NCI-H226 (cell line): Measurements from ENCODE around the gene GALNT13.
"Not testable (repeated sequence)": the region's sequence is repeated elsewhere in the genome, so short reads cannot be mapped to it uniquely, and the experiment has no call there.

ENCODE experiments used
- DNase-seq: peaks from one replicate; pipeline ENCODE4 v3.0.0-alpha.2; 2015

The GALNT13 gene

GRCh38 chr2:154428022-154428421 lies 556.3 kb downstream of the GALNT13 start:
- DNase-seq: no peak

DNA sequence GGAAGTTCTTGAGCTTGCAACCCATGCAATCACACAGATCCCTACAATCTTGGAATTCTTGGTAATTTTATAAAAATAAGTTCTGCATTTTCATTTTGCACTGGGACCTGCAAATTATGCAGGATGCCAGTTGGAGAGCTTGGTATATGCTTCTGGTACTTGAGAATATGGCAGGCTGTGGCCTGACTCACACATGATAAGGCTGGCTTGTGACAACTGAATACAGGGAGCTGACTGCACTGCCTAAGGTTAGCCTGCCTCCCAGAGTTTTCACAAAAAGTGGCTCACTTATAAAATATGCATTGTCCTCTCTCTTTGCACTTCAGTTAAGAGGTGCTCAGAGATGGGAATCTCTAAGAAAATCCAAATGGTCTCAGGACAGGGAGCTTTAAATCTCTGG lies 561.3 kb downstream of the GALNT13 start:
- no peak for DNase-seq

- no peak for DNase-seq
Measured at GRCh38 chr2:154437104-154437503, 565.4 kb downstream of the GALNT13 start.

DNA sequence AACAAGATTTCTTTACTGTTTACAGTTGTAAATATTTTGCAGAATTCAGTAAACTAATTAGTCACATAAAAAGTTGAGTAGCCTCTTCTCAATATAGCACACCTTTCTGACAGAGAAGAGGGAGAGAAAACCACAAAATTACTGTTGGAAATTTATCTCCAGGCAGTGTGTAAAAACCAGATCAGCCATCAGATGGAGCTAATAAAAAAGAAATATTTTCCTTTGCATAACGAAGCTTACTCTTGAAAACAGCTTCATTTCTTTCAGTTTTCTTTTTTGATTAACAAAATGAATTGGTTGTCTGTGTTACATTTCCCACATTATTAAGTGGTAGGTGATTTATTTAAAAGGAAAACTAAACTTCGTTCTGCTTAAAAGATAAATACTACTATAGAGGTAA lies 567.4 kb downstream of the GALNT13 start:
- no peak for DNase-seq

DNA sequence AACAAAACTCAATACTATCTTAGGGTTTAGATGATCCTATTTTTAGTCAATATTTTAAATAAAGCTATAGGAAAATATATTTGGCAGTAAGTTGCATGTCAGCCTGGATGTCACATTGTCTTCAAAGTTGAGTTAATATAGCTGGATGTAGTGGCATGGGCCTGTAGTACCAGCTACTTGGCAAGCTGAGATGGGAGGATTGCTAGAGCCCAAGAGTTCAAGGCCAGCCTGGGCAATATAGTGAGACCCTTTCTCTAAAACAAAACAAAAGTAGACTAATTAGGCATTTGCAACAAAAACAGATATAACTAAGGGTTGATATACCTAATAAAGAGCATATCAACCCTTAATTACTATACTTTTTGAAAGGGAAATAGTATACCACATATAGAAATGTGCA lies 572.2 kb downstream of the GALNT13 start:
- DNase-seq: no peak

- DNase-seq: no peak
Measured at GRCh38 chr2:154446324-154446723, 574.6 kb downstream of the GALNT13 start.

- no peak for DNase-seq
Measured at GRCh38 chr2:154447727-154448418, 576.2 kb downstream of the GALNT13 start.

DNA sequence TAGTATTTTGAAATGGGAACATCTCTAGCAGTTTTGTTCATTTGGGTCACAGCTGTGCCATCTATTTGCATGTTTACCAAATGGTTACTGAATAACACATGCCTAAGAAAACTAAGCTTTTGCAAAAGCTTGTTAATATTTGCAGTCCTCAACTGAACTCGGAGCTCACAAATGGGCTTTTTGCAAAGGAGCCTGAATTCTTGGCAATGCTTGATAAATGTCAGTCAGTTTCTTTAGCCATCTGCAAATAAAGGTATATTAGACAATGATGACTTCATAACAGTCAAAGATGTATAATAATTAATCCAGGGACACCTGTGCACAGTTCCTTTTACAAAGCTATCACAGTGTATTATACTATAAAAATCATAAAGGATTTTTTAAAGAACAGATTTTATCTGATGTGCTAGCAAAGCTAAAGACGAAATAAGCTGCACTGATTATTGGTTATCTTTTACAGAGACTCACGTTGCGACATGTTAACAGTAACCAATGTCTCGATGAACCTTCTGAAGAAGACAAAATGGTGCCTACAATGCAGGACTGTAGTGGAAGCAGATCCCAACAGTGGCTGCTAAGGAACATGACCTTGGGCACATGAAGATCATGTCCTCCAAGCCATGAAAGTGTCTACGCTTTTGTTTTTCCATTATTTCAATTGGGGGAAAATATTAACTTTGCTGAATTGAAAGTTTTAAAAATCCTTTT lies 578.4 kb downstream of the GALNT13 start:
- DNase-seq: no peak

DNA sequence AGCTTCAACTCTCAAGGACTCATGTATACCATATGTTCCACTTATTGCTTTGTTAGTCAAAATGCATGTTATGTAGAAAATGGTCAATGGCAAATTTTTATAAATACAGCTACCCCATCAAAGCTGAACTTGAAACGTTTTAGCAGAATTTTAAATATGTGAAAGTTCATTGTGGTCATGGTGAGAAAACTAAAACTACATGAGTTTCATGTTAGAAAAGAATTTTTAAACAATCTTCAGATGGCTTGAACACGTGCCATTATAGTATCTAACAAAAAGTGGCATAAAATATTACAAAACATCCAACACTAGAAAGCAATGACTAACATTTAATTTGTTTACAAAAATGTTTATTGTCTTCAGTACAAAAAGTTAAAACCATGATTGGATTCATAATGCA lies 580.7 kb downstream of the GALNT13 start:
- DNase-seq: no peak

DNA sequence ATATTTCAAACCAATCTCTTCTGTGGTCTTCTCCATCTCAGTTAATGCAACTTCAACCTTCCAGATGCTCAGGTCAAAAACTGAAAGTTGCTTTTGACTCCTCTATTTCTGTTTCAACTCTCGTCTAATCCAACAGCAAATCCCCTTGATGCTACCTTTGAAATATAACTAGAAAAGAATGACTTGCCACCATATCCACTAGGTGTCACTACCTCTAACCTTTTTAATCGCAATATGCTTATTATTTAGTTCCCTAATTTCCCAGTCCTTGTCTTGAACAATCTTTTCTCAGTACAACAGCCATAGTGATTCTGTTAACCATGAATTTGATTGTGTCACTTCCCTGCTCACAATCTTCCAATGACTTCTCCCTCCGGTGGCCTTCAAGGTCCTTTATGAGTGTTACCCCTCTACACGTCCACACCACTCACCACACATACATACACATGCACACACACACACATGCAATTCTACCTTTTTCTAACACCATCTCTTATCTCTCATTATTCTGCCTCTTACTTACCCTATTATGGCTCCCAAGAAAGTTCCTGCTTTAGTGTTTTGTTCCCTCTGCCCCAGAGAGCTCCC lies 581.3 kb downstream of the GALNT13 start:
- DNase-seq: no peak

DNA sequence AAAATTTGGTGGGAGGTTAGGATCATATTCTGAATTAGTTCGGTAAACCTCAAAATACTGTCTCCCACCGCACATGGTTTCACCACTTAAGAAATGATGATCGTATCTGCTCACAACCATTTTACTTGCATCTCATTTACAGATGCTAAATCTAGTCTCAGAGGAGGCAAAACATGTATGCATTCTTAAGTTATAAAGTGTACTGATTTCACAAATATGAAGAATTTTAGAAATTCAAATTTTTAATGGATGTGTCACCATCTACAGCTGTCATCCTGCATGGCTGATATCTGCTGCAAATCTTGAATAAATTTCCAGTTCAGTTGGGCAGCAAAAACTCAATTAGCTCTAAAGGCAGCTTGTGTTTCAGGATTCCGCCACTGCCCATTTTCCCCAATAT lies 583.4 kb downstream of the GALNT13 start:
- DNase-seq: no peak

DNA sequence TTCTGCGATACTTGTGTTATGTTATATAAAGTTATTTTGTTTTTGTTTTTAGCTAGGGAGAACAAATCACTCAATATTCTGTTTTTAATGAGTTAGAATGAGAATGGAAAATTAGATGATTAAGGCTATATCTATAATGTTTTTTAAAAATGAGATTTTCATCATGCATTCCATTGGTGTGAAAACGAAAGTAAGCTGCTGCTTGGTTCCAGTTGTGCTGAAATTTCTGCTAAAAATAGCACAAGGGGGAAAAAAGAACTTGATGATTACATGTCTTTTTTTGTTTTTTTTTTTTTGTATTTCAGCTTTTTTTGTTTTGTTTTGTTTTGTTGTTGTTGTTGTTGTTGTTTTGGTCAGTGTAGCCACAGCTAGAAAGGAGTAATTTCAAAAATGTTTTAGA lies 584.1 kb downstream of the GALNT13 start:
- no peak for DNase-seq

GRCh38 chr2:154457286-154457685 lies 585.6 kb downstream of the GALNT13 start:
- peak; percentile 34 for DNase-seq

GRCh38 chr2:154459286-154459685 lies 587.6 kb downstream of the GALNT13 start:
- DNase-seq: no peak

DNA sequence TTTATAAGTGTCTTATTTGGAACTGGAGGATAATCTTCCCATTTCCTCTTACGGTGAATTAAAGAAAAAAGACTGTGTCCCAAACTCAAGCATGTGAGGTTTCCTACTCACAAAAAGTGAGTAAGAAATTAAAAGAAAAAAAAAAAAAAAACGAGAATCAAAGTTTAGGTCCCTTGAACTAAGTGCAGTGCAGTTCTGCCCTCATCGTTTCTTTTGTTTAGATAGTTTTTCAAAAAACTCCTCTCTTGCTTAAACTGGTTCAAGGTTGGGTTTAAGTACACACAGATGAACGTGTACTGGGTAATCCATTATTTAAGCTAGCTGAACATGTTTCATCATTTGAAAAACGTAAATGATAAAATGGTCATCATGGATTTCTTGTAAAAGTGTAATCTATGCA lies 590.9 kb downstream of the GALNT13 start:
- no peak for DNase-seq

GRCh38 chr2:154466226-154466625 lies 594.5 kb downstream of the GALNT13 start:
- no peak for DNase-seq

DNA sequence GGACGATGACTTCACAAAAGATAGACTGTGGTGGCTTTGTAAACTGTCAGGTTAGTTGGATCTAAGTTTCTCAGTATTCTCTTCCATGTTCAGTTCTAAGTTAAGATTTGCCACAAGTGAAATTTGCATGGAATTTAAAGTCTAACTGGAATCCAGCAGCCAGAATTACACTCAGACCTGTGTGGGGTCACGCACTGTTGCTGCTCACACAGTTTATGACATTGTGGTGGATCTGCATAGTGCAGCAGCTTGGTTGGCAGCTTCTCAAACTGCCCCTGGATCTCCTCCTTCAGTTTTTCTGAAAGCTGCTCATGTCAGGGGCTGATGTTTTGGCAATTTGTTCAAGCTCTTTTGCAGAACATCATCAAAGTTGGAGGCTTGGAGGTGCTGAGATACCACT lies 598.7 kb downstream of the GALNT13 start:
- DNase-seq: no peak

- DNase-seq: not testable (repeated sequence)
Measured at GRCh38 chr2:154471492-154471891, 599.8 kb downstream of the GALNT13 start.

DNA sequence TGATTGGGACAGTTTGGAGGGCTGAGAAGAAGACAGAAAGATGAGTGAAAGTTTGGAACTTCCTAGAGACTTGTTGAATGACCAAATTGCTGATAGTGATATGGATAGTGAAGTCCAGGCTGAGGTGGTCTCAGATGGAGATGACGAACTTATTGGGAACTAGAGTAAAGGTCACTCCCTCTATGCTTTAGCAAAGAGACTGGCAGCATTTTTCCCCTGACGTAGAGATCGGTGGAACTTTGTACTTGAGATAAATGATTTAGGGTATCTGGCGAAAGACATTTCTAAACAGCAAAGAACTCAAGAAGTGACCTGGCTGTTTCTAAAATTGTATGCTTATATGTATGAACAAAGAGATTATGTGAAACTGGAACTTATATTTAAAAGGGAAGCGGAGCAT lies 605.6 kb downstream of the GALNT13 start:
- no peak for DNase-seq

DNA sequence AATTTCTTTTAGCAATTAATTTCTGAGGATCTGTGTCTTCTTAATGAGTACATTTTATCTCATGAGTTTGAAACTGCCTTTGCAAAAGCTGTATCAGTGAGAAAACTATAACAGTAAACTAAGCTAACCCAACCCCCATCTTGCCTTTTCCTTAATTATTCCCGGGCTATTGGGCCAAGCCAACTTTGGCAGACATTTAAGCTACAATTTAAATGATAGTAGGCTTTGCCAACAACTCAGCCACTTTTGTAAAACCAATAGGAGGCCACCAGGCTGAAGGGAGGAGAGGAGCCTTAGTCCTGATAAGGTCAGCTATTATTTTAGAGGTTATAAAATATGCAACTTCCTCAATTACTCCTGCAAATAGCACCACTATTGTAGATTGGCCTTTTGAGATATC lies 608.8 kb downstream of the GALNT13 start:
- no peak for DNase-seq

DNA sequence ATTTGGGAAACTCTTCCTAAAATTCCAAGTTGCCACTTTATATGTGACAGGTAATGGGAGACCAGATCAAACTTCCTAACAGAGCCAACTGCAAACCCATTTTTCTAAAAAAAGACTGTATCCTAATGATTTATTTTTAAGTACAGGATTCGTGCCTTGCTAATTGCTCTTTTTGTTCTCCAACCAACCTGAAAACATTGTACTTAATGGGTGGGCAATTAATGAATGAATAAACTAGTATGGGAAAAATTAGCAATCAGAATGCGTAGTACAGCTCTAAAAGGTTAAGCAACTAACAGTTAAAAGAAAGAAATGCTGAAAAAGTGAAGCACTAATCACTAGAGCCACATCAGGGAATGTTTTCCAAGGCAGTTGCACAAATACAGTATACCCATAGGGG lies 609.6 kb downstream of the GALNT13 start:
- DNase-seq: no peak

DNA sequence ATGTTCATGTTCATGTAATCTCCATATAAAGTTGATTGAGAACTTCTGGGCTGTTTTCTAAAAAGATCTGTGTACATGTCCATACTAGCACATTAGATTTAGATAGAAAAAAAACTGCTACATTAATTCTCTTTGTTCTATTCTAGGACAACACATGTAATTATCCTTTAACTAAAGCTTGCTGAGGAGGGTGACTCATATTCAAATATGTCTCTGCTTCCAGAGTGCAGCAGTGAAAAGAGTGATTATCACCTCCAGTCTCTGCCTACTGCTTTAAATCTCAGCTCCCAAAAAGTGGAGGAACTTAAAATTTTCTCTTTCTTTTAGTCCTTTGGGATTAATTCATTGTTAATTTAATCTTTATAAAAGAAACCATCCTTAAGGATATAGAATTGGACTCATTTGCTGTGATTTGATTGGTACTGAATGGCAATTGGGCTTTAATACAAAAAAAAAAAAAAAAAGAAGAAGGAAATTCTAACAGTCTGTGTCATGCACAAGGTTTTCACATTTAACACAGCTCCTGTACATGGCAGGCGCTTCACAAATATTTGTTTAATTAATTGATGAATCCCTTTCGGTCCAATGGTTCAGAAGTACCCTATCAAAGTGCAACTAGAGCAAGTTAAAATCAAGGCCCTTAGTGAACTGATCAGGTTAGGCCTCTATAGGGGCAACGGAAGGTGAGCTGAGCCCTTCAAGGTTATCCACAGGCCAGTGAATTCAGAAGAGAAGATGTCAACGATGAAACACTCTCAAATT lies 612.8 kb downstream of the GALNT13 start:
- DNase-seq: no peak

GRCh38 chr2:154488801-154489200 lies 617.1 kb downstream of the GALNT13 start:
- no peak for DNase-seq
